Neural progenitor cell (in vitro differentiated cells): ENCODE data around the gene TOB1. TPM values are rescaled to one million over a fixed set of nuclear protein-coding genes. Genes with fewer than 3 reads are reported as not detected.
"Not testable (repeated sequence)": the region's sequence is repeated elsewhere in the genome, so short reads cannot be mapped to it uniquely, and the experiment has no call there.

Experiments
- DNase-seq: peaks from one replicate; pipeline ENCODE4 v3.0.0-alpha.2; 2016; ENCODE audit warnings: low spot score
- H2AFZ ChIP-seq: fragments of 200-600 bp; sonication (generic); replicated peaks from 2 replicates; pipeline ENCODE4 v1.6.1; 2016; ENCODE audit warnings: antibody characterized with exemption
- H3F3A ChIP-seq: fragments of 200-600 bp; sonication (generic); 2 replicates; pipeline ENCODE4 v1.6.1; 2016; ENCODE audit warnings: antibody characterized with exemption, low read depth
- H3K27ac ChIP-seq: fragments of 200-600 bp; sonication (generic); 2 replicates; pipeline ENCODE4 v1.5.1; 2016; ENCODE audit warnings: mild to moderate bottlenecking
- H3K27me3 ChIP-seq: fragments of 200-600 bp; sonication (generic); 2 replicates; pipeline ENCODE4 v1.6.1; 2016; ENCODE audit warnings: mild to moderate bottlenecking, moderate library complexity
- H3K36me3 ChIP-seq: fragments of 200-600 bp; sonication (generic); 2 replicates; pipeline ENCODE4 v1.5.1; 2016
- H3K4me1 ChIP-seq: fragments of 200-600 bp; sonication (generic); 2 replicates; pipeline ENCODE4 v1.6.1; 2016; ENCODE audit warnings: mixed run types
- H3K4me2 ChIP-seq: fragments of 200-600 bp; sonication (generic); 2 replicates; pipeline ENCODE4 v1.6.1; 2016
- H3K4me3 ChIP-seq: fragments of 200-600 bp; sonication (generic); 2 replicates; pipeline ENCODE4 v1.5.1; 2016
- H3K79me2 ChIP-seq: fragments of 200-600 bp; sonication (generic); 2 replicates; pipeline ENCODE4 v1.6.1; 2016; ENCODE audit warnings: low read depth
- H3K9ac ChIP-seq: fragments of 200-600 bp; sonication (generic); 2 replicates; pipeline ENCODE4 v1.6.1; 2016
- H3K9me3 ChIP-seq: fragments of 200-600 bp; sonication (generic); 2 replicates; pipeline ENCODE4 v1.5.1; 2016; ENCODE audit warnings: low read depth
- H4K20me1 ChIP-seq: fragments of 200-600 bp; sonication (generic); 2 replicates; pipeline ENCODE4 v1.6.1; 2016; ENCODE audit warnings: low read depth
- H3K27ac Mint-ChIP-seq: 3 replicates; pipeline ENCODE4 v1.8.0; 2021; ENCODE audit warnings: mixed read lengths
- H3K27me3 Mint-ChIP-seq: 2 replicates; pipeline ENCODE4 v1.8.0; 2022; ENCODE audit warnings: low read depth, mild to moderate bottlenecking, inconsistent platforms, moderate library complexity, mixed read lengths; ENCODE audit not compliant: insufficient read depth
- H3K36me3 Mint-ChIP-seq: 3 replicates; pipeline ENCODE4 v1.8.0; 2021; ENCODE audit warnings: mixed read lengths
- H3K4me1 Mint-ChIP-seq: 3 replicates; pipeline ENCODE4 v1.8.0; 2021; ENCODE audit warnings: mixed read lengths
- H3K4me3 Mint-ChIP-seq: 3 replicates; pipeline ENCODE4 v1.8.0; 2021; ENCODE audit warnings: mild to moderate bottlenecking, moderate library complexity, mixed read lengths
- H3K9me3 Mint-ChIP-seq: 3 replicates; pipeline ENCODE4 v1.8.0; 2020; ENCODE audit warnings: mixed read lengths
- EZH2 ChIP-seq: fragments of 200-600 bp; sonication (generic); IDR thresholded peaks from 2 replicates; pipeline ENCODE4 v1.6.1; 2017; ENCODE audit warnings: antibody characterized with exemption, mild to moderate bottlenecking, moderate library complexity
- EZH2phosphoT487 ChIP-seq: fragments of 200-600 bp; sonication (generic); IDR thresholded peaks from 2 replicates; pipeline ENCODE4 v1.6.1; 2017; ENCODE audit warnings: antibody characterized with exemption
- total RNA-seq: library from RNA; depleted of rRNA; stranded (reverse); fragments of >200 nt; gene quantifications from 2 replicates; pipeline ENCODE4 v1.2.3, GENCODE V29; 2015; ENCODE audit warnings: low replicate concordance
- TF ChIP-seq, protein P1 (sequence below): fragments of 200-600 bp; sonication (generic); IDR thresholded peaks from 2 replicates; pipeline ENCODE4 v1.5.1; 2017; ENCODE audit warnings: antibody characterized with exemption, mild to moderate bottlenecking

TOB1 gene
- total RNA-seq, 1 donor from 2014 or later, result 18.2 TPM

DNA sequence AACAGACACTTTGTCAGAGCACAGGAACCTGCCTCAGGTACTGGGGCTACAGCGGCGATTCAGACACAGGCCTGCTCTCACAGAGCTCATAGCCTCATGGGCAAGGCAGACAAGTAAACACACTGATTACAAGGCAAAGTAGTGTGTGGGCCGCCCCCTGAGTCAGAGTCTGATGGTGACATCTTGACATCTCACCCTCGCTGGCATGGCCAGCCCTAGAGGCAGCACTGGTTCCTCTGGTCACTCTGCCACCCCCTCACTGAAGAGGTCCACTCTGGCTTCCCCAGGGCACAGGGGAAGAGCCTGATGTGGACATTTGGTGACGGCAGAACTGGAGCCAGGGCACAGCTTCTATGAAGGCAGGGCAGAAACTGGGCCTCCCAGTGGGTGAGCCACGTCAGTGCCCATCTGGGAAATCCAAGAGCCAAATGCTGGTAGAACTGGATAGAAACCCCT lies 32.9 kb upstream of the TOB1 start:
- Histone ChIP-seq H3K9ac (no peak overlapping the region), H3K27me3 (no peaks in the 10 kb centered on the region), H3K4me3 (no peak overlapping the region), H3K36me3 (no peaks in the 10 kb centered on the region), H4K20me1 (no peaks in the 10 kb centered on the region), H3K4me1 (peaks cover 30% of the 10 kb centered on the region), H3K79me2 (no peaks in the 10 kb centered on the region), H3F3A (peaks cover 29% of the 10 kb centered on the region), H2AFZ (no peak overlapping the region), H3K9me3 (no peaks in the 10 kb centered on the region), H3K27ac (no peak overlapping the region), H3K4me2 (no peak overlapping the region)
- DNase-seq, result no peak
- Mint-ChIP-seq H3K4me3 (no peak overlapping the region), H3K36me3 (peaks cover 1% of the 10 kb centered on the region), H3K27me3 (peaks cover 17% of the 10 kb centered on the region), H3K9me3 (no peaks in the 10 kb centered on the region), H3K4me1 (peaks cover 44% of the 10 kb centered on the region), H3K27ac (peak overlapping the region; percentile 57)
- no peak for TF ChIP-seq EZH2
- no peak for TF ChIP-seq EZH2phosphoT487
- TF ChIP-seq, protein P1, sequence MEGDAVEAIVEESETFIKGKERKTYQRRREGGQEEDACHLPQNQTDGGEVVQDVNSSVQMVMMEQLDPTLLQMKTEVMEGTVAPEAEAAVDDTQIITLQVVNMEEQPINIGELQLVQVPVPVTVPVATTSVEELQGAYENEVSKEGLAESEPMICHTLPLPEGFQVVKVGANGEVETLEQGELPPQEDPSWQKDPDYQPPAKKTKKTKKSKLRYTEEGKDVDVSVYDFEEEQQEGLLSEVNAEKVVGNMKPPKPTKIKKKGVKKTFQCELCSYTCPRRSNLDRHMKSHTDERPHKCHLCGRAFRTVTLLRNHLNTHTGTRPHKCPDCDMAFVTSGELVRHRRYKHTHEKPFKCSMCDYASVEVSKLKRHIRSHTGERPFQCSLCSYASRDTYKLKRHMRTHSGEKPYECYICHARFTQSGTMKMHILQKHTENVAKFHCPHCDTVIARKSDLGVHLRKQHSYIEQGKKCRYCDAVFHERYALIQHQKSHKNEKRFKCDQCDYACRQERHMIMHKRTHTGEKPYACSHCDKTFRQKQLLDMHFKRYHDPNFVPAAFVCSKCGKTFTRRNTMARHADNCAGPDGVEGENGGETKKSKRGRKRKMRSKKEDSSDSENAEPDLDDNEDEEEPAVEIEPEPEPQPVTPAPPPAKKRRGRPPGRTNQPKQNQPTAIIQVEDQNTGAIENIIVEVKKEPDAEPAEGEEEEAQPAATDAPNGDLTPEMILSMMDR, result no peak

DNA sequence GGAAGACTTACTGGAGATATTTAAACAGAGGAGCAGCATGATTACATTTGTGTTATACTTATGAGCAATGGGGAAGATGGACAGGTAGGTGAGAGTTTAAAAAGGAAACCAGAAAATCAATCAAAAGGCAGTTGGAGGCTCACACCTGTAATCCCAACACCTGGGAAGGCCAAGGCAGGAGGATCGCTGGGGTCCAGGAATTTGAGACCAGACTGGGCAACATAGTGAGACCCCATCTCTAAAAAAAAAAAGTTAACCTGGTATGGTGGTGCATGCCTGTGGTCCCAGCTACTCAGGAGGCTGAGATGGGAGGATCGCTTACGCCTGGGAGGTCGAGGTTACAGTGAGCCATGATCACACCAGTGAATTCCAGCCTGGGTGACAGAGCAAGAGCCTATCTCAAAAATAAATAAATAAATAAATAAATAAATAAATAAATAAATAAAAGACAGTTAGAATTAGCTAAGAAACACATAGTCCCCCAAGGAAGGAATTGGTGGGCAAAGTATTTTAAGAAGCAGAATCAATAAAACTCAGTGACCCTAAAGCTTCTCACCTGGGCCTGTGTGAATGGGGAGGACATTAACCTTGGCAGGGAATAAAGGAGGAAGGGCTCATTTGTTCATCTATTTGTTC lies 32.3 kb upstream of the TOB1 start:
- Histone ChIP-seq H3K4me1 (peaks cover 29% of the 10 kb centered on the region), H4K20me1 (no peaks in the 10 kb centered on the region), H3K9ac (no peak overlapping the region), H3F3A (peaks cover 28% of the 10 kb centered on the region), H3K79me2 (no peaks in the 10 kb centered on the region), H3K27me3 (no peaks in the 10 kb centered on the region), H3K9me3 (no peaks in the 10 kb centered on the region), H3K36me3 (no peaks in the 10 kb centered on the region), H3K4me2 (no peak overlapping the region), H3K27ac (no peak overlapping the region), H3K4me3 (no peak overlapping the region), H2AFZ (no peak overlapping the region)
- Mint-ChIP-seq H3K4me3 (no peak overlapping the region), H3K27ac (no peak overlapping the region), H3K9me3 (no peaks in the 10 kb centered on the region), H3K36me3 (peaks cover 1% of the 10 kb centered on the region), H3K4me1 (peaks cover 43% of the 10 kb centered on the region), H3K27me3 (peaks cover 17% of the 10 kb centered on the region)
- DNase-seq, result no peak
- no peak for TF ChIP-seq EZH2
- TF ChIP-seq, protein P1, result no peak
- TF ChIP-seq EZH2phosphoT487, result no peak

DNA sequence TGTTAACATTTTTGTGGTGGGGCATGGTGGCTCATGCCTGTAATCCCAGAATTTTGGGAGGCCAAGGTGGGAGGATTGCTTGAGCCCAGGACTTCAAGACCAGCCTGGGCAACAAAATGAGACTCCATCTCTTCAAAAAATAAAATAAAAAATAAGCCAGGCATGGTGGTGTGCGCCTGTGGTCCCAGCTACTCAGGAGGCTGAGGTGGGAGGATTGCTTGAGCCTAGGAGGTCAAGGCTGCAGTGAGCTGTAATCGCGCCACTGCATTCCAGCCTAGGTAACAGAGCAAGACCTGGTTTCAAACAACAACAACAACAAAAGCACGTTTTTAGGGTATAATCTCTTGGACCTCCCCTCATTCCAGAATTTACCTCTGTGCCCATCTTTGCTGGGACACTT lies 28.4 kb upstream of the TOB1 start:
- Mint-ChIP-seq H3K4me3 (peak overlapping the region; percentile 19), H3K27me3 (peaks cover 12% of the 10 kb centered on the region), H3K4me1 (peaks cover 45% of the 10 kb centered on the region), H3K27ac (peak overlapping the region; percentile 67)
- not testable (repeated sequence) for DNase-seq, H3K4me2 ChIP-seq, H3K36me3 ChIP-seq, H3K36me3 Mint-ChIP-seq, H3K79me2 ChIP-seq, H3K9me3 ChIP-seq, H3K27me3 ChIP-seq, H3K9ac ChIP-seq, H2AFZ ChIP-seq, H3K9me3 Mint-ChIP-seq, H3K27ac ChIP-seq, H3K4me3 ChIP-seq, H4K20me1 ChIP-seq
- H3F3A ChIP-seq, result peaks cover 13% of the 10 kb centered on the region
- H3K4me1 ChIP-seq, result peaks cover 13% of the 10 kb centered on the region

DNA sequence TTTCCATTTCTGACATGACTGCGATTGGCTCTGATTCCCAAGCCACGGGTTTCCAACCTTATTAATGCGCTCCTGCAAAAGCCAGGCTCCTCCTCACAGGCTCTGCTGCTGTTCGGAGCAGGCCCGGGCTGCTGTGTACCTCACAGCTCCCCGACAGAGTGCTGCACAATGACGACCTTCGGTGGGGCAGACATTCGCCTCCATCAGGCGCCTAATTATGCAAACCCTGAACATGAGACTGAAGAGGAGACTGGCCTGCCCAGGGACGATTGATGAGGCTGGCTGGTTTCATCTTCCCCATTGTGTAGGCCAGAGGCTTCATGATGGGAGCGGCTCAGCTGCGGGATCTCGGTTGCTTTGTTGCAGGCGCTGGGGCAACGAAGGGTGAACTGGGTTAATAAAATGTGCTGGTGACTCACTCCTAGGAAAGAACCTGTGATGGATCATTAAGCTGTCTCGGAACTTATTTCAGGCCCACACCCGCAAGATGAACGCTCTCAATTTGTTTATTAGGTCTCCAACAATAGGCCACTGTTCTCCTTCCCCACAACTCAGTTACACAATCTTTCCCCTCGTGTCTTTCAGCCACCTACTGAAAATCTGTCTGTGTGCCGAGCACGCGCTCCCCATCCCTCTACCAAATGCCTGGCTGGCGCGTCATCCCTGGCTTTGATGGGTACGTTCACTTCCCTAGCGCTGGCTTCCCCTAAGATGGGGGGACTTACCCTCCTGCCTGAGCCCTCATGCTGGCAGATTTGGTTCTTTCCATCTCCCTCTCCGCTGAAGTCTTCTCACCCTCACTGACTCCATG lies 27.2 kb upstream of the TOB1 start:
- peak overlapping the region; percentile 61 for H2AFZ ChIP-seq
- TF ChIP-seq, protein P1, result no peak
- TF ChIP-seq EZH2phosphoT487, result no peak
- no peak for TF ChIP-seq EZH2
- DNase-seq, result peak; percentile 63
- H3K27ac ChIP-seq, result no peak overlapping the region
- Mint-ChIP-seq H3K27me3 (peaks cover 7% of the 10 kb centered on the region), H3K36me3 (peaks cover 1% of the 10 kb centered on the region), H3K27ac (peak overlapping the region; percentile 99), H3K4me3 (peak overlapping the region; percentile 66), H3K9me3 (no peaks in the 10 kb centered on the region), H3K4me1 (peaks cover 48% of the 10 kb centered on the region)
- H3K27me3 ChIP-seq, result no peaks in the 10 kb centered on the region
- H3K36me3 ChIP-seq, result no peaks in the 10 kb centered on the region
- no peaks in the 10 kb centered on the region for H4K20me1 ChIP-seq
- peaks cover 13% of the 10 kb centered on the region for H3F3A ChIP-seq
- H3K4me3 ChIP-seq, result no peak overlapping the region
- no peak overlapping the region for H3K9ac ChIP-seq
- H3K79me2 ChIP-seq, result no peaks in the 10 kb centered on the region
- peaks cover 13% of the 10 kb centered on the region for H3K4me1 ChIP-seq
- no peaks in the 10 kb centered on the region for H3K9me3 ChIP-seq
- H3K4me2 ChIP-seq, result peak overlapping the region; percentile 49
